8988T (cell line): ENCODE data around the gene CACNA1B.

Experiments used
- DNase-seq: peaks from one replicate; pipeline ENCODE4 v3.0.0; 2011

The CACNA1B gene

DNA sequence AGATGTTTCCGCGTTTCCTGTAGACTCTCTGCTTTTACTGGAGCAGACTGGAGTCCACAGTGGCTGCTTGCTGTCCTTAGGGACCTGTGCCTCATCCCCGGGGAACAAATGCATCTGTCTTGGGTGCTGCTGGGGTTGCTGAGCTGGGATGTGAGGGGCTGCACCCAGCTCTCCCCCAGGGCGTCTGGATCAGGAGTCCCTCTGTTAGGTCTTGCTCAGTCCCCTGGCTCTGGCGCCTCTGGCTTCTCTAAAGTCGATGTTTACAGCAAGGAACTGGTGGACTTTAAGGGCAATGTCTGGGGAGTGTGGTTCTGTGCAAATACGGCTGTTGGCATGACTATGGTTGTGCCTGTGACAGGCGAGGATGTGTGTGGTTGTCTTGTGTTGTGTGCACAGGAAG is 91.4 kb downstream of the CACNA1B start:
- DNase-seq, result no peak

DNA sequence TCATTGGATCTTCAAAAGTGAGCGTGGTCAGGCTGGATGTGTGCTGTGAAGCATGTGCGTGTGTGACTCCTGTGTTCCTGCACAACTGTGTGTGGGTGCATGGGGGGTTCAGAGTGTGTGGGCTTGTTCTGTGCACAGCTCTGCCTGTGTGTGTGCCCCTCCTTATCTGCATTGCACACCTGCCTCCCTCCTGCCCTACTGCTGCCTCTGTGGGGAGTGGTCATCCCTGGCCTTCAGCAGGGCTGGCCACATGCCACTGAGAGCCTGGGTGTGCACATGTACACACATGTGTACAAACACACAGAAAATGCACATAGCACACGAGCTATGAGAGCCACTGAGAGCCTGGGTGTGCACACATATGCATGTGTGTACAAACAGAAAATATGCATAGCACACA is 92.1 kb downstream of the CACNA1B start:
- no peak for DNase-seq

DNA sequence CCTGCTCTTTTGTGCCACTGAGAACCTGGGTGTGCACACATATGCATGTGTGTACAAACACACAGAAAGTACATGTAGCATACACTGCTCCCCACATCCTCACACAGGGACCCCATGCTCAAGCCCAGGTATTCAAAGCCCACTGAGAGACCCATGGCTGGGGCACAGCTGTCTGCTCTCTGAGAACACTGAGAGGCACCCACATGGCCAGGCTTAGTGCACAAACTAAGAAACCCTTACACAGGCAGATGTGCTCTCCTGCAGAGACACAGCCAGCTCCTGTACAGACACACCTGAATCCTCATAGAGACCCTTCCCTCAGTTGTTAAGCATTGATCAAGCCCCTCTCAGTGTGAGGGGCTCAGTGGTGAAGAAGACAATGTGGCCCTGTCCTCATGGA is 92.5 kb downstream of the CACNA1B start:
- DNase-seq, result no peak

DNA sequence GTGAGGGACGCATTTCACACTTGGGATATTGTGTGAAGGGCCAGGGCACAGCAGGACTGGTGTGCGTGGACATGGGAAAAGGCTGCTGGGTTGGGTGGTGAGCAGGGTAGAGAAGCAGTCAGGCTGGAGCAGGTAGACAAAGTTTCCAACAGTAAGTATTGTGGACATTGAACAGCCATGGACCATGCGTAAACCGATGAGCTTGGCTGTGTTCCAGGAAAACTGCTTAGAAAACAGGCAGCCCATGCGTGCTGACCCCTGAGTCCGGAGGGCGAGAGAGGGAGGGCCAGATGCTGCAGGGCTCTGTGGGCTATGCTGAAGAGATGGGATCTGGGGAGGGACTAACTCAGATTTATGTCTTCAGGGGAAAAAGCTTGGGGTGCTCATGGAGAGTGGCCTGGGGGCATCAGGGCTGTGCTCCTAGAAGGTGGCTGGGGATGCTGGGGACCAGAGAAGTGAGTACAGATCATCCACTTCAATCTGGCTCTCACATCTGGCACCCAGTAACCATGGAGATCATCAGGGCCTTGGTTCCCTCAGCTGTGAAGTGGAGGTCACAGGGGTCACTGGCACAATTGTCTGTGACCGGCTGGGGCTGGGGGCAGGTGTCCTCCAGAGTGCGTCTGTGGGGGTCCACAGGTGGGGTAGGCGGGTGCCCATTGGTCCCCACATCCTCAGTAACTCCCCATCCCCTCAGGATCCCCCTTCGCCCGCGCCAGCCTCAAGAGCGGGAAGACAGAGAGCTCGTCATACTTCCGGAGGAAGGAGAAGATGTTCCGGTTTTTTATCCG is 93.3 kb downstream of the CACNA1B start:
- DNase-seq, result no peak

DNA sequence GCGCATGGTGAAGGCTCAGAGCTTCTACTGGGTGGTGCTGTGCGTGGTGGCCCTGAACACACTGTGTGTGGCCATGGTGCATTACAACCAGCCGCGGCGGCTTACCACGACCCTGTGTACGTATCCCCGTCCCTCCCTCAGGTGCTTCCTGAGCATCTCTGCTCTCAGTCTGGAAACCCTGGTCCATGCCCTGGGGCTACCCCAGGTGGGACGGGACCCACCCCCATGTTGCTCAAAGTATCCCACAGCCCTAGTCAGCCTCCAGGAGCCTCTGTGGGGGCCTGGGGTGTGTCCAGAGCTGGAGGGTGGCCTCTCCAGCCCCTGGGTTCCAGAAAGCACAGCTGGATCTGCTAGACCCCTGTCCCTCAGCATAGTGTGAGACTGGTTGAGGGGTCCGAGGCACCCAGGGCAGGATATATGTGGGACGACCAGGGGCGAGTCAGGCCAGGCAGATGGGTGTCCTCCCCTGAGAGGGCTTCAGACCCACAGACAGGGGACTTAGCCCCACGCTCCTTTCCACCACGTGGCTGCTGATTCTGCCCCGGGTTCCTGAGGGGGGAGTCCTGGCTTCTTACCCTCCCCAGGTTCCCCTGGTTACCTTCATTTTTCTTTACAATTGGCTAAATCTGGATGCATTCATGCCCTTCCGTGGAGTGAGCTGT is 94.0 kb downstream of the CACNA1B start:
- DNase-seq, result no peak

DNA sequence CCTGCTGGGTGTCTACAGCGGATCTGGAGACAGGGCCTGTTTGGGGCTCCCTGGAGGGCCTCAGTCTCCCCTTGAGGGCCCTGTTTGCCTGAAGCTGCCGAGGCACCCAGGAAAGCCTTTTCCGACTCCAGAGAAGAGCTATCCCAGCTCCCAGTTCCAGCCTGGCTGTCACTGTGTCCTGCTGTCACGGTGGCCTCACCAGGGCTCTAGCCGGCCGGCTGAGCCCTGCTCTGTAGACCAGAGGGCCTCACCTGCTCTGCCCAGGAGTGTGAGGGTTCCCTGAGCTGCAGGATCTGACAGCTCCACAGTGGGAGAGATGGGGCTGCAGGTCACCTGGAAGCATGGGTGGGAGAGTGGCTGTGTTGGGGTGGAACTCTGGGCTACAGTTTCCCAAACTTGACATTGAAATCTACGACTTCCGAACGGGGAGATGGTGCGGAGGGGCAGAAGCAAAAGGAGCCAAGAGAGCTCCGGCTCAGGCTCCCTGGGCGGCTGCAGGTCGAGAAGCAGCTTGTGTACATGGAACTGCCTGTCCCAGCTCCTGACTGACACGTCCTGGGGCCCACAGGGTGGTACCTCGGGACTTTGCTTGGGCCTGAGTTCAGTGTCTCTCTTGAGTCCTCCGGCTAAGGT is 94.9 kb downstream of the CACNA1B start:
- no peak for DNase-seq

DNA sequence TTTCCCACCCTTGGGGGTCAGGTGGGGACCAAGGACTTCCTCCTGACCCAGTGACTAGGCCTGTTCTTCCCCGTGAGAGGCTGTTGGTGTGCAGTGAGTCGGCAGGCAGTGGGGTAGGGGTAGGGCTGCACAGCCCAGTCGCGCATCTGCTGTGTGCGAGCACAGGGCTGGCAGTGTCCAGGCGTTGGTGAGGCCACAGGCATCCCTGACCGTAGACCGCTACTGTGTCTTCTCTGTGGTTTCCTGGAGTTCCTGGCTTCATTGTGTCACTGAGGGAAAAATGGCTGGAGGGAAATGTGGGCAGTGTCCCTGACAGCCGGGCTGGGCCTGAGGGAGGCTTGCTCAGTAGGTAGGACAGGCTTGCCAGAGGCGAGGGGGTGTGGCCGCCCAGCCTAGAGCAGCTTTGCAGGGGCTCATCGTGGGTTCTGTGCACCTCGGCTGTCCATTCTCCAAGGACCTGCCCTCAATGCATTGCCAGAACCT is 95.4 kb downstream of the CACNA1B start:
- DNase-seq, result no peak

DNA sequence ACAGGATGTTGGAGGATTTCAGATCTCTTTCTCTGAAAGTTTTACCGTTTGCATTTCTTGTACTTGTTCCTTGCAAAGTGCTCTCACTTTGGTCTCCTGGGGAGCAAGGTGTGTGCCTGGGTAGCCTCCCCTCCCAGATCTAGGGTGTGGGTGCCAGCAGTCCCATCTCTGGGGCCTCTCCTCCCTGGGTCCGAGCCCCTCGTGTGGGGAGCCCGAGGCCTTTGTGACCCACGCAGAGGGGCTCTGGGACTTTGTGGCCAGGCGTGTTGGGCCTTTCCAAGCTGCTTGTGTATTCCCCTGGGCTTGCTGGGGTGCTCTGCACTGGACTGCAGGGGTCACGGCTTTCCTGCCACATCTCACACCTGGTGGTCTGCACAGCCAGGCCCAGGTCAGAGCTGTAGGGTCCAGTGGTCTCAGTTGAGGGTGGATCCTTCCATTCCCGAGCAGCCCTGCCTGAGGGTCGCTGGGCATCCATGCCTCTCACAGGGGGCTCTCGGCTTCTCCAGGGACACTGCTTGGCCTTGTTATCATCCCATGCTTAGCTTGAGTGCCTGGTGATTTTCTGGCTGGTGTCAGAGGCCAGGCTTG is 96.3 kb downstream of the CACNA1B start:
- DNase-seq, result no peak

DNA sequence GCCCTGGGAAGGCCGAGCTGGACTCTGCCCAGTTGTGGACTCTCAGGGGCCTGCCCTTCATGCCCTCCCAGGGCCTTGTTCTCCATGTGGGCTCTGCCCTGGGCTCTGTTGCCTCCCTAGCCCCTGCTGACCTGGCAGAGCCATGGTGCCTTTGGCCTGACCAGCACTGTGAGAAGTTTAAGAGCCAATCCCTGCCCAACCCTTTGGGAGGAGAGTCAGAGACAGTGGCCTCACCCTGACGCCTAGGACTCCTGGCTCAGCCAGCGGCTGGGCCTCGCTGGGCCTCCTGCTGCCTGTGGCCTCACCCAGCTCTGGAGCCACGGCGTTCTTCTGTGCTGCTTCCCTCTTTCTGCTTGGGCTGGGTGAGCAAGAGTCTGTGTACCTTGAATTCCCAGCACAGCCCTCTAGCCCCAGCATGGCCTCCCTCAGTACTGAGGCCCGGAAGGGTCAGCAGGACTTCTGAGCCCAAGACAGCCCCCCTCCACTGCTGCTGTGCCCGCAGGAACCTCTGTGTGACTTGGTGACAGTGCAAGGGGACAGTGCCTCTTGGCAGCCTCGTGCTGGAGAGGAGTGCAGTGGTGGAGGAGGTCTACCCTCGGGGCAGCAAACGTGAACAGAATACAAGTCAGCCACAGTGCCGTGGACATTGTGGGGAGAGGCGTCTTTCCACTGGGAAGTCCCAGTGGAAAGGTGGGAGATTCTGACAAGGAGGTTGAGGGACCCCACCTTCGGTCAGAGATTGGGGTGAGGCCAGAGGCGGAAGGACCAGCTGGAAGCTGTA is 97.4 kb downstream of the CACNA1B start:
- DNase-seq, result no peak

DNA sequence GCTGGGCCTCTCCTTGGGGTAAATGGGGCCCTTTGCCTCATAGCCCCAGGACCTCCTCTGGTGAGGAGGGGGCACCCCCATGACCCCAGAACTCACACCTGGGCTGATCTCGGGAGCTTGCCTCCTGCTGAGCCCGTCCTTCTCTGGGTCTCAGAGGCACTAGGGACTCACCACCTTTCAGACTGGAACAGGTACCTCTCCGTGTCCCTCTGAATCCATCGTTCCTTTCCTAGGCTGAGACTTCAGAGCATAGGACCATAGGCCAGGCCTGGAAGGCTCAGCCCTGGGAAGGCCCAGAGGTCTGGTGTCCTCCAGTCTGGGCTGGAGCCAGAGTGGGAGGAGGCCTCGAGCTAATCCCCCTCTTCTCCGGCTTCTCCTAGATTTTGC is 97.9 kb downstream of the CACNA1B start:
- DNase-seq, result no peak

DNA sequence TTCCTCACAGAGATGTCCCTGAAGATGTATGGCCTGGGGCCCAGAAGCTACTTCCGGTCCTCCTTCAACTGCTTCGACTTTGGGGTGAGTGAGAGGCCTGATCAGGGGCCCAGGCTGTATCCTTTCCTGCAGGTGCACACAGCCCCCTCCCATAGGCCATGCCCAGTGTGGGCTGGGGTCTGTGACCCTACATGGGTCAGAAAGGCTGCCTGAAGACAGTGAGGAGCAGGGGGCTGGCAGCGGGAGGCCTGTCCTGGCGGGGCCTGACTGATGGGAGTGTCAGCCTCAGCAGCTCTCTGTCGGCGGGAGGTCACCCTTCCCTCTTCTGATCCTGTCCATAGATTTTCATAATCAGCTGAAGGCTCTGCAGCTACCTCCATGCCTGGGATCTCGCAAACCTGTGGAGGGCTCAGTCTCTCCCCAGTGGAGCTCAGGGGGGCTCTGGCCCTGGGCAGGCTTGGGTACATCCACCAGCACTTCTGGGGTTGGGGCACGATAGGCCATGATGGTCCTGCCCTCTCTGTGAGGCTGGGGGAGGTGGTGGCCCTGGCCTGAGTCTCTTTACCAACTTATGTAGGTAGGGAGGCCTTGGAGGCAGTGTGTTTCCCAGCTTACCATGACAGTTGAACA is 98.5 kb downstream of the CACNA1B start:
- DNase-seq, result no peak

DNA sequence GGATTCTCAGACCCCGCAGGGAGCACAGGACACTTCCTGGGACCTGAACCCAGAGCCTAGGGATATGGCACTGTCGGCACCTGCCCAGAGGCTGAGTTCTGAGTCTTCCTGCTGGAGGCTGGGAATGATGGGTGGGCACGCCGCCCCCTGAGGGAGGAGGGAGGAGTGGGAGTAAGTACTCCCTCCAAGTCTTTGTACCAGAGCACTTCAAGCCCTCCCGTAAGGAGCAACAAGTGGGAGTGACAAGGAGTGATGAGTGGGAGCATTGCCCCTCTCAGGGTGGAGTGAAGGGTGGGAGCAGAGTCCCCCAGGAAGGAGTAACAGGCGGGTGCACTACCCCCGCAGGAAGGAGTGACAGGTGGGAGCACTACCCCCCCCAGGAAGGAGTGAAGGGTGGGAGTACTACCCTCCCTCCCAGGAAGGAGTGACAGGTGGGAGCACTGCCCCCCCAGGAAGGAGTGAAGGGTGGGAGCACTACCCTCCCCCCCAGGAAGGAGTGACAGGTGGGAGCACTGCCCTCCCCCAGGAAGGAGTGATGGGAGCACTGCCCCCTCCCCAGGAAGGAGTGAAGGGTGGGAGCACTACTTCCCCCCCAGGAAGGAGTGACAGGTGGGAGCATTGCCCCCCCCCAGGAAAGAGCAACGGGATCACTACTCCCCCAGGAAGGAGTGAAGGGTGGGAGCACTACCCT is 100.1 kb downstream of the CACNA1B start:
- no peak for DNase-seq

DNA sequence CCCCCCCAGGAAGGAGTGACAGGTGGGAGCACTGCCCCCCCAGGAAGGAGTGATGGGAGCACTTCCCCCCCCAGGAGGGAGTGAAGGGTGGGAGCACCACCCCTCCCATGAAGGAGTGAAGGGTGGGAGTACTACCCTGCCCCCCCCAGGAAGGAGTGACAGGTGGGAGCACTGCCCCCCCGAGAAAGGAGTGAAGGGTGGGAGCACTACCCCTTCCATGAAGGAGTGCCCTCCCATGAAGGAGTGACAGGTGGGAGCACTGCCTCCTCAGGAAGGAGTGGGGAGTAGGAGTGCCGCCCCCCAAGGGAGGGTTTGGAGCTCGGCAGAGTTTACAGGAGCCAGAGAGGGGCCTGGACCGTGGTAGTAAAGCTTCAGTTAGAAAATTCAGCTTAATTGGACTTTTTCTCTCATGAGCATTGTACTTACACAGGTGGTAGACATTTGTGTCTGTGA is 100.7 kb downstream of the CACNA1B start:
- DNase-seq, result no peak

DNA sequence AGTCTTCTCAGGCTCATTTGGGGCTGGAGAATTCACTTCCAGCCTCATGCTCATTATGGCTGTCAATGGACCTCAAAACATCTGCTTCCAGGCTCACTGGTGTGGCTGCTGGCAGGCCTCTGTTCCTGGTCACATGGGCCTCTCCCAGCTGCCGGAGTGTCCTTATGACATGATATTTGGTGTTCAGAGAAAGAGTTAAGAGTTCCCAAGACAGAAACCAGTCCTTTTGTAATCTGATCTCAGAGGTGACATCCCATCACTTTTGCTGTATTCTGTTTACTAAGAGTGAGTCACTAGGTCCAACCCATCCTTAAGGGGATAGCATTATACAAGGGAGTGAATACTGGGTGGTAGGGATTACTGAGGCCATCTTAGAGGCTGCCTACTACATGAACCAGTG is 104.6 kb downstream of the CACNA1B start:
- no peak for DNase-seq

DNA sequence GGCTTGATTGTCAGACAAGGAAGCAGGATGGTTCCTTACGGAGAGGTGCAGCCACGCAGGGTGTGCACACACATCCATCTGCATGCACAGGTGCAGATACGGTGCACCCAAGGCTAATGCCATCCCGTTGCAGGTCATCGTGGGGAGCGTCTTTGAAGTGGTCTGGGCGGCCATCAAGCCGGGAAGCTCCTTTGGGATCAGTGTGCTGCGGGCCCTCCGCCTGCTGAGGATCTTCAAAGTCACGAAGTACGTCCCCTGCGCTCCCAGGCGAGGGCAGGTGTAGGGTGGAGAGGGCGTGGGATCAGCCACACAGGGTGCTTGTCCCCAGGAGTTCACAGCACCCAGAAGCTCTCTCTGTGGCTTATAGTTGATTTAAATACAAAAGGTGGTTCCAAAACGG is 106.4 kb downstream of the CACNA1B start:
- DNase-seq, result no peak

DNA sequence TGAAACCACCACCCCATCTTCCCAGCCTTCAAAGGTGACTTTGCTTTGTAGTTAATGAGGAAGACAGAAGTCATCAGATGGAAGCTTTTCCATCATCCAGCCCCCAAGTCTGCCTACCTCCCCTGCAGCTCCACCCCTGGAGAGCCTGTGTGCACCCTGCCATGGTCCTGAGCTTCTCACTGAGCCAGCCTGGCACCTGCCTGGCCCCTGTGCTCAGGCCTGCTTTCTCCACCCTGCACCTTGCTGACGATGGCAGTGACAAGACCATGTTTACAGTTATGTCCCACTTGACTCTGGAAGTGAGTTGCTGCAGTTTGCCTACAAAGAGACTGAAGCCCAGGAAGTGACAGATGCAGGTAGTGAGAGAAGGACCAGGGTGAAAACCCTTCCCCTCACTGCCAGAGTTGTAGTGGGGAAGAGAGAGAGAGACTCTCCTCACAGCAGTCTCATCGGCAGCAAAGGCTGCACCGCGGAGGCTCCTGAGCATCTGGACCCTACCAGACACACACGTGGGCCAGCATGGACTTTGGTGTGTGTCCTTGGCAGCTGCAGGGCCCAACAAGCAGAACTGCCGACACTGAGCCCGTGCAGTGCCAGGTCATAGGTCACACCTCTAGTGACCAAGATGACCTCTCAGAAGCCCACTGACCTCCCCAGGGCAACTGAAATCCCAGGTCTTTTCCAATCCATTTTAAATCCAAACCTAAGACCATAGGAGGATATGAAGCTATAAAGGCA is 107.1 kb downstream of the CACNA1B start:
- DNase-seq, result no peak

DNA sequence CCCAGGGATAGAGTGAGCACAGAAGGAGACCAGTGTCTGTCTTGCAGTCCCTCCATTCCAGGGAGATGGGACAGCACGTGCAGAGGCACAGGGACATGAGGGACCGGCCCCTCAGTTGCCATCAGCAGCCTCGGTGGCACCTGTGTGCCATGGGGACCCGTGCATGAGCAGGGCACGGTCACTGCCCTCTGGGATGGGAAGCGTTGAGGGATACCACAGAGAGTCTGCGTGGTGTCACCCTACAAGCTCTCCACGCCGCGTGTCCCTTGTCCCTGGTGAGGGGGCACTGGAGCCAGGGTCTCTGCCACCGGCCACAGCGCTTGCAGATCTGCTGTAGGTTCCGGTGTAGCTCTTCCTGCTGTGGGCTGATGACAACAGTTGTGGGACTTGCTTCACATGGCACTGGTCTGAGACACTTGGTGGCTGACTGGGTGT is 108.1 kb downstream of the CACNA1B start:
- DNase-seq, result no peak

DNA sequence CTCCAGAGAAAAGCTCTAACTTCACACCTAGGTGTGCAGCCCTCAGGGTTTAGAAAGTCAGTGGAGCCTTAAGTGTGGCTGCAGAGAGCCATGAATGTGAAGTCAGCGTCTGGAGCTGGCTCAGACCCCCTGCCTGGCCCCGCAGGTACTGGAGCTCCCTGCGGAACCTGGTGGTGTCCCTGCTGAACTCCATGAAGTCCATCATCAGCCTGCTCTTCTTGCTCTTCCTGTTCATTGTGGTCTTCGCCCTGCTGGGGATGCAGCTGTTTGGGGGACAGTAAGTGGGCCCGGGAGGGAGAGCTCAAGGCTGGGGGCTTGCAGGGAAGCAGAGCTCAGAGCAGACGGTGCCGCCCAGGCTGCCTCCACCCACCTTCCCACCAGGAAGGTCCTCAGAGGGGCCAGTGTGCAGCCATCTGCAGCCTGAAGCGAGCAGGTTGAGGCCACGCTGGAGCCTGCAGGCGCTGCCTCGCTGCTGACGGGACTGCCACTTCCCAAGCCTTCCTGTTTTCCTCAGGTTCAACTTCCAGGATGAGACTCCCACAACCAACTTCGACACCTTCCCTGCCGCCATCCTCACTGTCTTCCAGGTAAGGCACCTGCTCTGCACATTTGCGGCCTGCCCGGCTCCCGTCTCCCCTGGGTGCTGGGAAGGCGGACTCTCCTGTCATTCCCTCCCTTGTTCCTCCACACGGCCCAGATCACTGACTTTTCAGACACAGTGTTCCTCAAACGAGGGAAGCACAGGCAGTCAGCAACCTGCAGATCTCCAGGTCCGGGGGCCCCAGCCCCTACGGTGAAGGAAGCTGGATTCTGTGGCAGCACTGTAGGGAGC is 108.9 kb downstream of the CACNA1B start:
- no peak for DNase-seq

DNA sequence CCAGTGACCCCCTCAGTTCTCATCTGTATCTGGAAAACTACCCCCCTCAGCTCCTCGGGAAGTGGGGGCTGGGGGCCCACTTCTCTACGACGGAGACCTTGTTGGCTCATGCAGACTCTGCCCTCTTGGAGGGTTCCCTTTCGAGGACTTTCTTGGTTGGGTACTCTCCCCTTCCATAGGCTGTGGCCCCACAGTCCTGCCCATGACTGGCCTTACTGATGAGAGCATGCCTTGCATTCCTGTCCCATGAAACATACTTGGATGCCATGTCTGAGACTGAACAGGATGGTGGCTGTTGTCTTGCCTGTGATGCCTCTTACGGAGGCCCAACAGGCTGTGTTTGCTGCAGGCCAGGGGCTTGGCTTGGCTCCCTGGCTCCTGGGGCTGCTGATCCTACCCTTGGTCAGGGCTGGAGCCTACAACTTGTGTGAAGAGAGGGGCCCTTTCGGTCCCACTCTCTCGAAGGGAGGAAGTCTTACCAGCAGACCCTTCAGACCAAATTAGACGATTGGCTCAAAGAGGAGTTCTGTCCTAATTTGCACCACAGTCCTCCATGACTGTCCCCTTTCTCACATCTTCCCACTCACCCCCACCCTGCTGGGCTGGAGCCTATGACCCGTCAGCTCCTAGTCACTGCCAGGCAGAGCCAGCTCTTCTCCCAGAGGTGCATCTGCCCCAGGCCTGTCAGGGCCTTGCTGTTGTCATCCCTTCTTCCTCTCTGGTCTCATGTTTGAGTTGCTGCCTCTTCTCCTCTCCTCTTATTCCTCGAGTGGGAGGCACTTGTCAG is 109.9 kb downstream of the CACNA1B start:
- peak; percentile 42 for DNase-seq
